Right lobe of liver (tissue), 4 donors: ENCODE measurements around the gene GRB10.

Experiments used
- POLR2A ChIP-seq: fragments of 450-650 bp; IDR thresholded peaks from one replicate; pipeline ENCODE4 v1.6.1; 2017; ENCODE audit warnings: antibody characterized with exemption, mild to moderate bottlenecking
- TF ChIP-seq, protein P1 (sequence below), 4 donors: fragments of 200-600 bp in 3 of 4; fragments of 450-650 bp in 1 of 4; IDR thresholded peaks; one replicate each; pipeline versions ENCODE4 v1.5.1 to v1.8.0; 2016 to 2022; ENCODE audit warnings: antibody characterized with exemption in 4 of 4, mild to moderate bottlenecking in 2 of 4
- donor health status: DM: no; HTN: no; CAD: no.
- donor health status: DM: no; HTN: no; CAD: no.
- donor health status: DM: no; HTN: yes; CAD: no.

- TF ChIP-seq, protein P1, sequence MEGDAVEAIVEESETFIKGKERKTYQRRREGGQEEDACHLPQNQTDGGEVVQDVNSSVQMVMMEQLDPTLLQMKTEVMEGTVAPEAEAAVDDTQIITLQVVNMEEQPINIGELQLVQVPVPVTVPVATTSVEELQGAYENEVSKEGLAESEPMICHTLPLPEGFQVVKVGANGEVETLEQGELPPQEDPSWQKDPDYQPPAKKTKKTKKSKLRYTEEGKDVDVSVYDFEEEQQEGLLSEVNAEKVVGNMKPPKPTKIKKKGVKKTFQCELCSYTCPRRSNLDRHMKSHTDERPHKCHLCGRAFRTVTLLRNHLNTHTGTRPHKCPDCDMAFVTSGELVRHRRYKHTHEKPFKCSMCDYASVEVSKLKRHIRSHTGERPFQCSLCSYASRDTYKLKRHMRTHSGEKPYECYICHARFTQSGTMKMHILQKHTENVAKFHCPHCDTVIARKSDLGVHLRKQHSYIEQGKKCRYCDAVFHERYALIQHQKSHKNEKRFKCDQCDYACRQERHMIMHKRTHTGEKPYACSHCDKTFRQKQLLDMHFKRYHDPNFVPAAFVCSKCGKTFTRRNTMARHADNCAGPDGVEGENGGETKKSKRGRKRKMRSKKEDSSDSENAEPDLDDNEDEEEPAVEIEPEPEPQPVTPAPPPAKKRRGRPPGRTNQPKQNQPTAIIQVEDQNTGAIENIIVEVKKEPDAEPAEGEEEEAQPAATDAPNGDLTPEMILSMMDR (IDR thresholded peaks at IDR 0.05), result no peak
- no peak for TF ChIP-seq POLR2A
Measured at GRCh38 chr7:50580057-50580456, 202.6 kb downstream of the GRB10 start.
